ENCODE data around the gene BCL3.
A peak's percentile ranks its signal among the peaks of the same experiment; 100 is the strongest.
"Not testable (repeated sequence)": the region's sequence is repeated elsewhere in the genome, so short reads cannot be mapped to it uniquely, and the experiment has no call there.

The BCL3 gene

GRCh38 chr19:44759083-44759804 lies 10.7 kb downstream of the BCL3 start:
- no peak for TF ChIP-seq JUND (IDR thresholded peaks at IDR 0.05; ENCODE audit: low read depth)
- DNase-seq (ENCODE audit: low read depth in 1 of 2, low spot score in 1 of 2), result no peak
- in situ Hi-C loops (cut with HindIII; ENCODE audit: low pct_unique_long_range_greater_than_20kb, low sequenced_read_pairs), result no loop called here

- no peak for DNase-seq (ENCODE audit: low read depth in 1 of 2, low spot score in 1 of 2)
- in situ Hi-C loops (cut with HindIII; ENCODE audit: low pct_unique_long_range_greater_than_20kb, low sequenced_read_pairs), result no loop called here
- no peak for TF ChIP-seq JUND (IDR thresholded peaks at IDR 0.05; ENCODE audit: low read depth)
These were observed 13.5 kb downstream of the BCL3 start for GRCh38 chr19:44762038-44762437.

- DNase-seq (ENCODE audit: low read depth in 1 of 2, low spot score in 1 of 2), result no peak
- in situ Hi-C loops (cut with HindIII; ENCODE audit: low pct_unique_long_range_greater_than_20kb, low sequenced_read_pairs), result no loop called here
- TF ChIP-seq JUND (IDR thresholded peaks at IDR 0.05; ENCODE audit: low read depth), result no peak
These were observed 16.8 kb downstream of the BCL3 start for GRCh38 chr19:44765033-44765948.

GRCh38 chr19:44765949-44766335 lies 17.4 kb downstream of the BCL3 start:
- DNase-seq (ENCODE audit: low read depth in 1 of 2, low spot score in 1 of 2), result no peak
- no peak for TF ChIP-seq JUND (IDR thresholded peaks at IDR 0.05; ENCODE audit: low read depth)
- in situ Hi-C loops (cut with HindIII; ENCODE audit: low pct_unique_long_range_greater_than_20kb, low sequenced_read_pairs), result no loop called here

GRCh38 chr19:44767295-44768180 lies 19.0 kb downstream of the BCL3 start:
- DNase-seq (ENCODE audit: low read depth in 1 of 2, low spot score in 1 of 2), result no peak
- in situ Hi-C loops (cut with HindIII; ENCODE audit: low pct_unique_long_range_greater_than_20kb, low sequenced_read_pairs), result no loop called here
- no peak for TF ChIP-seq JUND (IDR thresholded peaks at IDR 0.05; ENCODE audit: low read depth)

- peak; percentile 83 to 95 for DNase-seq (ENCODE audit: low read depth in 1 of 2, low spot score in 1 of 2)
- in situ Hi-C loops (cut with HindIII; ENCODE audit: low pct_unique_long_range_greater_than_20kb, low sequenced_read_pairs), result no loop called here
These were observed 22.2 kb downstream of the BCL3 start for GRCh38 chr19:44770550-44771257.

GRCh38 chr19:44772144-44772543 lies 23.6 kb downstream of the BCL3 start:
- DNase-seq (ENCODE audit: low read depth in 1 of 2, low spot score in 1 of 2); in situ Hi-C loops (cut with HindIII; ENCODE audit: low pct_unique_long_range_greater_than_20kb, low sequenced_read_pairs): not testable (repeated sequence)

More at GRCh38 chr19:44770550-44771257, 22.2 kb downstream of the BCL3 start:
- TF ChIP-seq JUND (IDR thresholded peaks at IDR 0.05; ENCODE audit: low read depth), result no peak

- no peak for DNase-seq (ENCODE audit: low read depth in 1 of 2, low spot score in 1 of 2)
- in situ Hi-C loops (cut with HindIII; ENCODE audit: low pct_unique_long_range_greater_than_20kb, low sequenced_read_pairs), result no loop called here
- TF ChIP-seq JUND (IDR thresholded peaks at IDR 0.05; ENCODE audit: low read depth), result no peak
These were observed 24.5 kb downstream of the BCL3 start for GRCh38 chr19:44772959-44773358.

GRCh38 chr19:44775676-44776240 lies 27.2 kb downstream of the BCL3 start:
- in situ Hi-C loops (cut with HindIII; ENCODE audit: low pct_unique_long_range_greater_than_20kb, low sequenced_read_pairs), result no loop called here
- no peak for DNase-seq (ENCODE audit: low read depth in 1 of 2, low spot score in 1 of 2)
- TF ChIP-seq JUND (IDR thresholded peaks at IDR 0.05; ENCODE audit: low read depth), result no peak

GRCh38 chr19:44776402-44777096 lies 28.0 kb downstream of the BCL3 start:
- no peak for TF ChIP-seq JUND (IDR thresholded peaks at IDR 0.05; ENCODE audit: low read depth)
- peak; percentile 60 to 93 for DNase-seq (ENCODE audit: low read depth in 1 of 2, low spot score in 1 of 2)

GRCh38 chr19:44777715-44778347 lies 29.3 kb downstream of the BCL3 start, which contains the start of gene CBLC:
TSS of gene CBLC (plus strand) at chr19:44777890. CDS start at chr19:44777932, 42 bp downstream.
- TF ChIP-seq JUND (IDR thresholded peaks at IDR 0.05; ENCODE audit: low read depth), result no peak
- DNase-seq (ENCODE audit: low read depth in 1 of 2, low spot score in 1 of 2), result peak; percentile 73 to 95

More at GRCh38 chr19:44776402-44777096, 28.0 kb downstream of the BCL3 start:
- in situ Hi-C loops (cut with HindIII; ENCODE audit: low pct_unique_long_range_greater_than_20kb, low sequenced_read_pairs), result no loop called here

More at GRCh38 chr19:44777715-44778347, 29.3 kb downstream of the BCL3 start, which contains the start of gene CBLC:
- in situ Hi-C loops (cut with HindIII; ENCODE audit: low pct_unique_long_range_greater_than_20kb, low sequenced_read_pairs), result no loop called here

All from T47D (cell line).